ENCODE data around the gene HIKESHI. TPM values are rescaled to one million over a fixed set of nuclear protein-coding genes. Genes with fewer than 3 reads are reported as not detected.
"Not testable (repeated sequence)": the region's sequence is repeated elsewhere in the genome, so short reads cannot be mapped to it uniquely, and the experiment has no call there.

Gene HIKESHI
- total and polyA plus RNA-seq, 2 experiments from 2014 or later, result 71.2 to 162 TPM

GRCh38 chr11:86288776-86289507 is 13.1 kb upstream of the HIKESHI start:
- DNase-seq (ENCODE audit: low spot score), result no peak

GRCh38 chr11:86289508-86290280 is 12.3 kb upstream of the HIKESHI start:
- H3K4me2 ChIP-seq; H3K9me3 Mint-ChIP-seq; H3K27ac ChIP-seq (ENCODE audit: low read depth); H3K9me2 ChIP-seq (ENCODE audit: insufficient read depth); H3K4me1 ChIP-seq (ENCODE audit: insufficient read depth); H3F3A ChIP-seq (replicated peaks; ENCODE audit: low read depth); H3K4me3 Mint-ChIP-seq; DNase-seq (ENCODE audit: low spot score); H3K27ac Mint-ChIP-seq; H2AFZ ChIP-seq; H4K20me1 ChIP-seq (replicated peaks; ENCODE audit: insufficient read depth); ATAC-seq; H3K27me3 ChIP-seq (ENCODE audit: insufficient read depth); H3K27me3 Mint-ChIP-seq (ENCODE audit: insufficient read depth, low read depth, poor library complexity); H3K4me1 Mint-ChIP-seq; H3K36me3 Mint-ChIP-seq (ENCODE audit: low read depth); H3K79me2 ChIP-seq (replicated peaks; ENCODE audit: insufficient read depth); H3K36me3 ChIP-seq (ENCODE audit: insufficient read depth); H3K4me3 ChIP-seq: not testable (repeated sequence)

More at GRCh38 chr11:86288776-86289507, 13.1 kb upstream of the HIKESHI start:
- H3K9me3 Mint-ChIP-seq, result no peaks in the 10 kb centered on the region
- no peaks in the 10 kb centered on the region for H3K36me3 Mint-ChIP-seq (ENCODE audit: low read depth)
- no peak overlapping the region for H3K4me3 ChIP-seq
- H3K27me3 ChIP-seq (ENCODE audit: insufficient read depth), result no peaks in the 10 kb centered on the region
- H3F3A ChIP-seq (replicated peaks; ENCODE audit: low read depth), result no peaks in the 10 kb centered on the region
- H3K9me2 ChIP-seq (ENCODE audit: insufficient read depth), result no peaks in the 10 kb centered on the region
- H3K4me1 Mint-ChIP-seq, result peaks cover 10% of the 10 kb centered on the region; the same call in 2 of the 3 replicates
- no peaks in the 10 kb centered on the region for H4K20me1 ChIP-seq (replicated peaks; ENCODE audit: insufficient read depth)
- no peaks in the 10 kb centered on the region for H3K36me3 ChIP-seq (ENCODE audit: insufficient read depth)
- H2AFZ ChIP-seq, result no peak overlapping the region
- TF ChIP-seq NANOG (IDR thresholded peaks at IDR 0.05; ENCODE audit: borderline replicate concordance), result no peak
- TF ChIP-seq ZNF114 (CRISPR knock-in tag; IDR thresholded peaks at IDR 0.05), result no peak
- no peak for TF ChIP-seq POLR2AphosphoS5 (IDR thresholded peaks at IDR 0.05; ENCODE audit: low read depth)
- TF ChIP-seq EZH2phosphoT487 (IDR thresholded peaks at IDR 0.05; ENCODE audit: unreplicated experiment), result no peak
- TF ChIP-seq ETS1 (IDR thresholded peaks at IDR 0.05), result no peak
- TF ChIP-seq ZNF331 (CRISPR knock-in tag; IDR thresholded peaks at IDR 0.05; ENCODE audit: low read depth), result no peak
- no peak for TF ChIP-seq CTCF (conservative IDR thresholded peaks at IDR 0.05; ENCODE audit: low read depth in 2 of 2)
- TF ChIP-seq JUNB (IDR thresholded peaks at IDR 0.05; ENCODE audit: unreplicated experiment), result no peak
- no peak for TF ChIP-seq EZH2 (IDR thresholded peaks at IDR 0.05; ENCODE audit: low read depth, unreplicated experiment)
- TF ChIP-seq CREB1 (CRISPR knock-in tag; IDR thresholded peaks at IDR 0.05; ENCODE audit: low read depth), result no peak
- ATAC-seq, result no peak; the same call in 1 of the 3 replicates
- H3K27ac ChIP-seq (ENCODE audit: low read depth), result no peak overlapping the region
- H3K4me3 Mint-ChIP-seq, result no peak overlapping the region
- no peak overlapping the region for H3K4me2 ChIP-seq
- H3K79me2 ChIP-seq (replicated peaks; ENCODE audit: insufficient read depth), result no peaks in the 10 kb centered on the region
- H3K27ac Mint-ChIP-seq, result no peak overlapping the region
- H3K27me3 Mint-ChIP-seq (ENCODE audit: insufficient read depth, low read depth, poor library complexity), result peaks cover 2% of the 10 kb centered on the region
- peaks cover 5% of the 10 kb centered on the region; the same call in 1 of the 2 replicates for H3K4me1 ChIP-seq (ENCODE audit: insufficient read depth)
